KMS-11 (cell line): ENCODE results near the gene GAPDHS.

Experiments used
- H2AFZ ChIP-seq: fragments of 200-600 bp; sonication (generic); 2 replicates; pipeline ENCODE4 v1.6.1; 2016; ENCODE audit warnings: antibody characterized with exemption, mixed run types, low read depth
- H3K27ac ChIP-seq: fragments of 200-600 bp; sonication (generic); 2 replicates; pipeline ENCODE4 v1.6.1; 2016; ENCODE audit warnings: mild to moderate bottlenecking, mixed run types
- H3K27me3 ChIP-seq: fragments of 200-600 bp; sonication (generic); 2 replicates; pipeline ENCODE4 v1.6.1; 2017; ENCODE audit warnings: mild to moderate bottlenecking, low read depth, mixed run types, moderate library complexity; ENCODE audit not compliant: insufficient read depth
- H3K36me3 ChIP-seq: fragments of 200-600 bp; sonication (generic); 2 replicates; pipeline ENCODE4 v1.6.1; 2017; ENCODE audit warnings: mild to moderate bottlenecking, mixed run types; ENCODE audit not compliant: insufficient read depth
- H3K4me1 ChIP-seq: fragments of 200-600 bp; sonication (generic); 2 replicates; pipeline ENCODE4 v1.6.1; 2016; ENCODE audit warnings: mild to moderate bottlenecking, low read depth, mixed run types; ENCODE audit not compliant: poor library complexity, severe bottlenecking
- H3K4me2 ChIP-seq: fragments of 200-600 bp; sonication (generic); 2 replicates; pipeline ENCODE4 v1.7.0; 2016; ENCODE audit warnings: mild to moderate bottlenecking, mixed run types
- H3K4me3 ChIP-seq: fragments of 200-600 bp; sonication (generic); IDR thresholded peaks from 2 replicates; pipeline ENCODE4 v1.6.1; 2017; ENCODE audit warnings: low read depth, low read length, mixed read lengths; ENCODE audit not compliant: insufficient read depth
- H3K79me2 ChIP-seq: fragments of 200-600 bp; sonication (generic); 2 replicates; pipeline ENCODE4 v1.6.1; 2016; ENCODE audit warnings: low read depth, mixed run types; ENCODE audit not compliant: insufficient read depth
- H3K9ac ChIP-seq: fragments of 200-600 bp; sonication (generic); 2 replicates; pipeline ENCODE4 v1.6.1; 2016; ENCODE audit warnings: mild to moderate bottlenecking, mixed run types
- H4K20me1 ChIP-seq: fragments of 200-600 bp; sonication (generic); 2 replicates; pipeline ENCODE4 v1.6.1; 2016; ENCODE audit warnings: mild to moderate bottlenecking, mixed run types; ENCODE audit not compliant: insufficient read depth
- TF ChIP-seq, protein P1 (sequence below): fragments of 200-600 bp; sonication (generic); conservative IDR thresholded peaks from 2 replicates; pipeline ENCODE4 v1.6.1; 2017; ENCODE audit warnings: low read depth, mild to moderate bottlenecking, antibody characterized with exemption, low read length, moderate library complexity, mixed read lengths

GAPDHS gene

DNA sequence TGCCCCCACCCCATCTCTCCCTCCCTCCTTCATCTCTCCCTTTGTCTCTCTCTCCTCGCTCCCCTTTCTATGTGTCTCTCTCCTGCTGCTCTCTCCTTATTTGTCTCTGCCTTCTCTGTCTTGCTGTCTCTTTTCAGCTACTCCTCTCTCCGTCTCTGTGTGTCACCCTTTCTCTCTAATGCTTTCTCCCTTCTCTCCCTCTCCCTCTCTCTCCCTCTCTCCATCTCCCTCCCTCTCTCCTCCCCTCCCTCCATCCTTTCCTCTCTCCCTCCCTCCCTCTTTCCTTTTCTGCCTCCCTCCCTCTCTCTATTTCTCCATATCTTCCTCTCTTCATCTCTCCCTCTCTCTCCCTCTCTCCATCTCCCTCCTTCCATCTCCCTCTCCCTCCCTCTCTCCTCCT, 29.5 kb downstream of the GAPDHS start:
- H2AFZ ChIP-seq = no peak overlapping the region
- TF ChIP-seq, protein P1, sequence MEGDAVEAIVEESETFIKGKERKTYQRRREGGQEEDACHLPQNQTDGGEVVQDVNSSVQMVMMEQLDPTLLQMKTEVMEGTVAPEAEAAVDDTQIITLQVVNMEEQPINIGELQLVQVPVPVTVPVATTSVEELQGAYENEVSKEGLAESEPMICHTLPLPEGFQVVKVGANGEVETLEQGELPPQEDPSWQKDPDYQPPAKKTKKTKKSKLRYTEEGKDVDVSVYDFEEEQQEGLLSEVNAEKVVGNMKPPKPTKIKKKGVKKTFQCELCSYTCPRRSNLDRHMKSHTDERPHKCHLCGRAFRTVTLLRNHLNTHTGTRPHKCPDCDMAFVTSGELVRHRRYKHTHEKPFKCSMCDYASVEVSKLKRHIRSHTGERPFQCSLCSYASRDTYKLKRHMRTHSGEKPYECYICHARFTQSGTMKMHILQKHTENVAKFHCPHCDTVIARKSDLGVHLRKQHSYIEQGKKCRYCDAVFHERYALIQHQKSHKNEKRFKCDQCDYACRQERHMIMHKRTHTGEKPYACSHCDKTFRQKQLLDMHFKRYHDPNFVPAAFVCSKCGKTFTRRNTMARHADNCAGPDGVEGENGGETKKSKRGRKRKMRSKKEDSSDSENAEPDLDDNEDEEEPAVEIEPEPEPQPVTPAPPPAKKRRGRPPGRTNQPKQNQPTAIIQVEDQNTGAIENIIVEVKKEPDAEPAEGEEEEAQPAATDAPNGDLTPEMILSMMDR = no peak
- H3K27ac ChIP-seq = no peak overlapping the region
- H3K4me1 ChIP-seq = no peaks in the 10 kb centered on the region
- no peaks in the 10 kb centered on the region for H4K20me1 ChIP-seq
- H3K27me3 ChIP-seq = peaks cover 70% of the 10 kb centered on the region
- H3K4me2 ChIP-seq = no peak overlapping the region
- no peaks in the 10 kb centered on the region for H3K79me2 ChIP-seq
- no peak overlapping the region for H3K9ac ChIP-seq
- H3K36me3 ChIP-seq = no peaks in the 10 kb centered on the region
- H3K4me3 ChIP-seq = no peak overlapping the region

DNA sequence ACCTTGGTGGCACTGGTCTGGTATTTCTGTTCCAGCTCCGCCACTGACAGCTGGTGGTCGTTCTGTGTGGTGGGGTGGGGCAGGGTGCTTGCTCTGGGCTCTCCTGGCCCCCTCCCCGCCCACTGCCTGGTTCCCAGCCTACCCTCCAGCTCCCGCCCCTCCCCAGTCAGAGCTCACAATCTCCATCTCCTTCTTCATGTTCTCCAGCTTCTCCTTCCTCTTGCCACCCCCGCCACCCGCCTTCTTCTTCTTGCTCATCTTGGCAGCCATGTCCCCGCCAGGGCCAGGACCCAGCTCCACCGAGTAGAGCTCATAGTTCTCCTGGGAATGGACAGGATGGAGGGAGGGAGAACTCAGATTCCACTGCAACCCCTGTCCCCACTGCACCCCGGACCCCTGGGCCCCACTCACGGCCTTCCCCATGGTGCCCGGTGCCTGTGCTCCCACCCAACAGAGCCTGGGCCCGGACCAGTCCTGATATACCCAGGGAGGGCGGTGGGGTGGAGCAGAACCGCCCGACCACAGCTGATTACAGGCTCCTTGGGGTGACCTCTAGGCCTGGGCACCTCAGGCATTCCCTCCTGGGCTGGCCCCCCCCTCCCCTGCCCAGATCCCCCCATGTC, 30.1 kb downstream of the GAPDHS start, which contains the start of gene ATP4A:
ATP4A (minus strand) TSS at position 452 of the 623 bp plus-strand sequence; CDS start at position 423, 29 bp downstream.
- Histone ChIP-seq H4K20me1 (no peaks in the 10 kb centered on the region), H3K27me3 (peaks cover 74% of the 10 kb centered on the region), H2AFZ (no peak within 1 kb of the TSS), H3K36me3 (no peaks in the 10 kb centered on the region), H3K27ac (no peak within 1 kb of the TSS), H3K79me2 (no peaks in the 10 kb centered on the region), H3K4me1 (no peaks in the 10 kb centered on the region), H3K4me2 (no peak within 1 kb of the TSS), H3K4me3 (no peak within 1 kb of the TSS), H3K9ac (no peak within 1 kb of the TSS)
- TF ChIP-seq, protein P1 = no peak

DNA sequence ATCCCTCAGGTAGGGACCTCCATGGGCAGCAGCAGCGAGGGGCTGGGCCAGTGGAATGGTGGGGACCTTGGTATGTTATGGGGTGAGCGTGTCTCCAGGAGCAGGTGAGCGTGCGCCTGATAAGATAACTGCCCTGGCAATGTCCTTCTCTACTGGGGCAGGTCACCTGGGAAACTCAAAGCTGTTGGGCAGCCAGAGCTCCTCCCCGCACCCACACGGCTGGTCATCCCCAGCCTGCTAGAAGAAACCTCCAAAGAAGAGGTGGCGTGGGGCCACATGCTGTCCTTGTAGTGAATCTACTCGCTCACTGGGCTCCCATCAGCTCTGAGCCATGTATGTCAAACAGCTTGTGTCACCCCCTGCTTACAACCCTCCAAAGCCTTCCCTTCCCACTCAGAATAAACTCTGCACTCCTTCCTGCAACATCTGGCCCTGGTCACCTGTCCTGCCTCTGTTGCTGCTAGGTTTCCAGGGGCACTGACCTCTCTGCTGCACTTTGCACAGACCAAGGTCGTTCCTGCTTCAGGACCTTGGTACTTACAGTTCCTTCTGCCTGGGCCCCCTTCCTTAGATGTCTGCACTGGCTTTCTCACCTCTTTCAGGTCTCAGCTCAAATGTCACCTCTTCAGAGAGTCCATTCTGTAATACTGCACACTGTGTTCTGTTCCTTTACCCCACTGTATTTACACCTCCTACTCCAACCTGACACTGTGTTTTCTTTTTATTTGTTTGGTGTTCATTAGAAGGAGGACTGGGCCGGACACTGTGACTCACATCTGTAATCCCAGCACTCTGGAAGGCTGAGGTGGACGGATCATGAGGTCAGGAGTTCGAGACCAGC, 32.0 kb downstream of the GAPDHS start:
- Histone ChIP-seq H3K27me3 (peaks cover 66% of the 10 kb centered on the region), H3K36me3 (no peaks in the 10 kb centered on the region), H3K27ac (no peak overlapping the region), H3K79me2 (no peaks in the 10 kb centered on the region), H3K9ac (no peak overlapping the region), H3K4me3 (no peak overlapping the region), H2AFZ (no peak overlapping the region), H4K20me1 (no peaks in the 10 kb centered on the region), H3K4me1 (no peaks in the 10 kb centered on the region), H3K4me2 (no peak overlapping the region)
- TF ChIP-seq, protein P1 = no peak

DNA sequence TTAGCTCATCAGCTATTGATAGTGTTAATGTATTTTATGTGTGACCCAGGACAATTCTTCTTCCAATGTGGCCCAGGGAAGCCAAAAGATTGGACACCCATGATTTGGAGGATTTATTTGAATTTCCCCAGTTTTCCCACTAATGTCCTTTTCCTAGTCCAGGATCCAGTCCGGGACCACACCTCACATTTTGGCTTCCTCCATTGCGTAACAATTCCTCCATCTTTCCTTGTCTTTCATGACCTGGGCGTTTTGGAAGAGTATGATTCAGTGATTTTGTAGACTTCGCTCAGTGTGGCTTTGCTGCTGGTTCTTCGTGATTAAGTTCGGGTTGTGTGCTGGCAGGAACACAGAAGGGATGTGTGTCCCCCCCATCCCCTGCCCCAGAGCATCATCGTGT, 33.5 kb downstream of the GAPDHS start:
- no peaks in the 10 kb centered on the region for H3K36me3 ChIP-seq
- TF ChIP-seq, protein P1 = no peak
- no peaks in the 10 kb centered on the region for H4K20me1 ChIP-seq
- H3K79me2 ChIP-seq = no peaks in the 10 kb centered on the region
- H3K4me3 ChIP-seq = no peak overlapping the region
- H3K27me3 ChIP-seq = peaks cover 51% of the 10 kb centered on the region
- no peak overlapping the region for H3K9ac ChIP-seq
- H3K4me2 ChIP-seq = no peak overlapping the region
- H3K27ac ChIP-seq = no peak overlapping the region
- no peak overlapping the region for H2AFZ ChIP-seq
- no peaks in the 10 kb centered on the region for H3K4me1 ChIP-seq
